MM.1S (cell line): ENCODE results near the gene DOK6.

Experiments
- CTCF ChIP-seq: fragments of 300-600 bp; sonication (generic); IDR thresholded peaks from 2 replicates; pipeline ENCODE4 v1.5.1; 2016; ENCODE audit warnings: antibody characterized with exemption, low read length, mixed read lengths
- EZH2 ChIP-seq: fragments of 300-600 bp; sonication (generic); optimal IDR thresholded peaks from 2 replicates; pipeline ENCODE3; 2017; ENCODE audit warnings: low read depth, mild to moderate bottlenecking, antibody characterized with exemption, low read length, mixed read lengths
- EZH2phosphoT487 ChIP-seq: fragments of 300-600 bp; sonication (generic); IDR thresholded peaks from 2 replicates; pipeline ENCODE4 v1.6.1; 2018; ENCODE audit warnings: antibody characterized with exemption, low read length

- TF ChIP-seq CTCF (no peak), EZH2 (no peak), EZH2phosphoT487 (no peak)
Observed at GRCh38 chr18:69599377-69599776, 198.7 kb downstream of the DOK6 start.
